ENCODE data around the gene MDK. TPM values are rescaled to one million over a fixed set of nuclear protein-coding genes. Genes with fewer than 3 reads are reported as not detected.

MDK gene
- total and polyA plus RNA-seq, 2 experiments from 2014 or later = 388 to 477 TPM

DNA sequence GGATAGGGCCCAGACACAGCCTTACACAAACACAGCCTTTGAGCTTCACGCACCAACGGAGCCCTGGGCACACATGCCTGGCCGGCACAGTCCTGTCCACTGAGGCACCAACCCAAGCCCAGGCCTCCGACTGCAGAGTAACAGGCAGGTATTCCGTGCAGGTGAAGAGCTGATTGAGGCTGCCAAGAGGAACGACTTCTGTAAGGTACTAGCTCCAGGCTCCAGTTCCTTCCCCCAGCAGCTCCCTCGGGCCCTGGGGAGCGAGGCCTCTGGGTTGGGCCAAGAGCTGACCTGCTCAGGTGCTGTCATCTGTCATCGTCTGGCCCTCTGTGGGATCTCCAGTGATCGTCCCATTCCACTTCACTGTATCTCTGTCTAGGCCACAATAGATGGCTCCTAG, 3.2 kb upstream of the MDK start:
- H3K4me1 Mint-ChIP-seq = peaks cover 16% of the 10 kb centered on the region; the same call in 2 of the 3 replicates
- peaks cover 9% of the 10 kb centered on the region for H3K27me3 Mint-ChIP-seq (ENCODE audit: insufficient read depth, low read depth, poor library complexity)
- no peak overlapping the region for H3K4me2 ChIP-seq
- H3K4me3 Mint-ChIP-seq = no peak overlapping the region
- no peak overlapping the region for H3K4me3 ChIP-seq
- H3K79me2 ChIP-seq (replicated peaks; ENCODE audit: insufficient read depth) = no peaks in the 10 kb centered on the region
- H2AFZ ChIP-seq = no peak overlapping the region
- H3K27ac Mint-ChIP-seq = no peak overlapping the region
- H4K20me1 ChIP-seq (replicated peaks; ENCODE audit: insufficient read depth) = peaks cover 3% of the 10 kb centered on the region; the same call in 1 of the 2 replicates
- no peaks in the 10 kb centered on the region for H3K9me2 ChIP-seq (ENCODE audit: insufficient read depth)
- no peaks in the 10 kb centered on the region for H3K9me3 Mint-ChIP-seq
- no peaks in the 10 kb centered on the region for H3K27me3 ChIP-seq (ENCODE audit: insufficient read depth)
- no peaks in the 10 kb centered on the region; the same call in none of the 2 replicates for H3K36me3 ChIP-seq (ENCODE audit: insufficient read depth)
- ATAC-seq (no peak), DNase-seq (ENCODE audit: low spot score) (no peak)
- TF ChIP-seq, protein P1, sequence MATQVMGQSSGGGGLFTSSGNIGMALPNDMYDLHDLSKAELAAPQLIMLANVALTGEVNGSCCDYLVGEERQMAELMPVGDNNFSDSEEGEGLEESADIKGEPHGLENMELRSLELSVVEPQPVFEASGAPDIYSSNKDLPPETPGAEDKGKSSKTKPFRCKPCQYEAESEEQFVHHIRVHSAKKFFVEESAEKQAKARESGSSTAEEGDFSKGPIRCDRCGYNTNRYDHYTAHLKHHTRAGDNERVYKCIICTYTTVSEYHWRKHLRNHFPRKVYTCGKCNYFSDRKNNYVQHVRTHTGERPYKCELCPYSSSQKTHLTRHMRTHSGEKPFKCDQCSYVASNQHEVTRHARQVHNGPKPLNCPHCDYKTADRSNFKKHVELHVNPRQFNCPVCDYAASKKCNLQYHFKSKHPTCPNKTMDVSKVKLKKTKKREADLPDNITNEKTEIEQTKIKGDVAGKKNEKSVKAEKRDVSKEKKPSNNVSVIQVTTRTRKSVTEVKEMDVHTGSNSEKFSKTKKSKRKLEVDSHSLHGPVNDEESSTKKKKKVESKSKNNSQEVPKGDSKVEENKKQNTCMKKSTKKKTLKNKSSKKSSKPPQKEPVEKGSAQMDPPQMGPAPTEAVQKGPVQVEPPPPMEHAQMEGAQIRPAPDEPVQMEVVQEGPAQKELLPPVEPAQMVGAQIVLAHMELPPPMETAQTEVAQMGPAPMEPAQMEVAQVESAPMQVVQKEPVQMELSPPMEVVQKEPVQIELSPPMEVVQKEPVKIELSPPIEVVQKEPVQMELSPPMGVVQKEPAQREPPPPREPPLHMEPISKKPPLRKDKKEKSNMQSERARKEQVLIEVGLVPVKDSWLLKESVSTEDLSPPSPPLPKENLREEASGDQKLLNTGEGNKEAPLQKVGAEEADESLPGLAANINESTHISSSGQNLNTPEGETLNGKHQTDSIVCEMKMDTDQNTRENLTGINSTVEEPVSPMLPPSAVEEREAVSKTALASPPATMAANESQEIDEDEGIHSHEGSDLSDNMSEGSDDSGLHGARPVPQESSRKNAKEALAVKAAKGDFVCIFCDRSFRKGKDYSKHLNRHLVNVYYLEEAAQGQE (IDR thresholded peaks at IDR 0.05; ENCODE audit: unreplicated experiment) = no peak
- no peak for TF ChIP-seq STAT1 (IDR thresholded peaks at IDR 0.05; ENCODE audit: unreplicated experiment)
- peaks cover 31% of the 10 kb centered on the region for H3F3A ChIP-seq (replicated peaks; ENCODE audit: low read depth)
- no peak overlapping the region for H3K27ac ChIP-seq (ENCODE audit: low read depth)
- H3K36me3 Mint-ChIP-seq (ENCODE audit: low read depth) = peaks cover 32% of the 10 kb centered on the region
- peaks cover 12% of the 10 kb centered on the region for H3K4me1 ChIP-seq (ENCODE audit: insufficient read depth)

DNA sequence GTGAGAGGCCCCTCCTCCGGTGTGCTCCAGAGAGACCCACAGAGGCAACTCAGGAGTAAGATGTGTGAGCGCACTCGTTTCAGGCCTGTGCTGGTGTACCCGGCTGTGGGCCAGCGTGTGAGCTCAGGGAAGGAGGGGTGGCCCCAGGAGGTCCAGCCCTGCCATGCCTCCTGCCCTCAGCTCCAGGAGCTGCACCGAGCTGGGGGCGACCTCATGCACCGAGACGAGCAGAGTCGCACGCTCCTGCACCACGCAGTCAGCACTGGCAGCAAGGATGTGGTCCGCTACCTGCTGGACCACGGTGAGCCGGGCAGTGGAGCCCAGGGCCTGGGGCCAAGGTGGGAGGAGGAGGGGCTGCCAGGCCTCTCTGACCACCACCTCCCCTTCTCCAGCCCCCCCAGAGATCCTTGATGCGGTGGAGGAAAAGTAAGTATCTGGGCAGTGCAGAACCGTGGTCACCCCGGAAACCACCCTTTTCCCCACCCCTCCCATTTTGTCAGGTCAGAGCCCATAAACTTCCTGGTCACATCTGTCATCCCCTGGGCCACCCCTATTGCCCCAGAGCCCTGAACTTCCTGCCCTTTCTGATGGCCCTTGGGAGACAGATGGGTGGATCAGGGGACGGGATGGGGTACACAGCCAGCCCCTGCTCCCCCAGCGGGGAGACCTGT, 2.5 kb upstream of the MDK start:
- peaks cover 9% of the 10 kb centered on the region for H3K27me3 Mint-ChIP-seq (ENCODE audit: insufficient read depth, low read depth, poor library complexity)
- Histone ChIP-seq H3K79me2 (replicated peaks; ENCODE audit: insufficient read depth) (no peaks in the 10 kb centered on the region), H3F3A (replicated peaks; ENCODE audit: low read depth) (peaks cover 35% of the 10 kb centered on the region), H2AFZ (no peak overlapping the region), H3K27me3 (ENCODE audit: insufficient read depth) (no peaks in the 10 kb centered on the region), H3K4me1 (ENCODE audit: insufficient read depth) (peaks cover 19% of the 10 kb centered on the region), H3K36me3 (ENCODE audit: insufficient read depth) (no peaks in the 10 kb centered on the region; the same call in none of the 2 replicates), H3K9me2 (ENCODE audit: insufficient read depth) (no peaks in the 10 kb centered on the region), H3K4me2 (peak overlapping the region; percentile 95), H3K27ac (ENCODE audit: low read depth) (0 out of 2 replicates have a peak overlapping the region, but pooled peaks have one; percentile 39), H3K4me3 (peak overlapping the region; percentile 92), H4K20me1 (replicated peaks; ENCODE audit: insufficient read depth) (no peaks in the 10 kb centered on the region; the same call in 1 of the 2 replicates)
- TF ChIP-seq, protein P2, sequence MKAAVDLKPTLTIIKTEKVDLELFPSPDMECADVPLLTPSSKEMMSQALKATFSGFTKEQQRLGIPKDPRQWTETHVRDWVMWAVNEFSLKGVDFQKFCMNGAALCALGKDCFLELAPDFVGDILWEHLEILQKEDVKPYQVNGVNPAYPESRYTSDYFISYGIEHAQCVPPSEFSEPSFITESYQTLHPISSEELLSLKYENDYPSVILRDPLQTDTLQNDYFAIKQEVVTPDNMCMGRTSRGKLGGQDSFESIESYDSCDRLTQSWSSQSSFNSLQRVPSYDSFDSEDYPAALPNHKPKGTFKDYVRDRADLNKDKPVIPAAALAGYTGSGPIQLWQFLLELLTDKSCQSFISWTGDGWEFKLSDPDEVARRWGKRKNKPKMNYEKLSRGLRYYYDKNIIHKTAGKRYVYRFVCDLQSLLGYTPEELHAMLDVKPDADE (IDR thresholded peaks at IDR 0.05) = no peak
- TF ChIP-seq POLR2AphosphoS5 (IDR thresholded peaks at IDR 0.05; ENCODE audit: low read depth) (no peak; the same call in 1 of the 2 replicates), STAT1 (IDR thresholded peaks at IDR 0.05; ENCODE audit: unreplicated experiment) (no peak)
- TF ChIP-seq, protein P3, sequence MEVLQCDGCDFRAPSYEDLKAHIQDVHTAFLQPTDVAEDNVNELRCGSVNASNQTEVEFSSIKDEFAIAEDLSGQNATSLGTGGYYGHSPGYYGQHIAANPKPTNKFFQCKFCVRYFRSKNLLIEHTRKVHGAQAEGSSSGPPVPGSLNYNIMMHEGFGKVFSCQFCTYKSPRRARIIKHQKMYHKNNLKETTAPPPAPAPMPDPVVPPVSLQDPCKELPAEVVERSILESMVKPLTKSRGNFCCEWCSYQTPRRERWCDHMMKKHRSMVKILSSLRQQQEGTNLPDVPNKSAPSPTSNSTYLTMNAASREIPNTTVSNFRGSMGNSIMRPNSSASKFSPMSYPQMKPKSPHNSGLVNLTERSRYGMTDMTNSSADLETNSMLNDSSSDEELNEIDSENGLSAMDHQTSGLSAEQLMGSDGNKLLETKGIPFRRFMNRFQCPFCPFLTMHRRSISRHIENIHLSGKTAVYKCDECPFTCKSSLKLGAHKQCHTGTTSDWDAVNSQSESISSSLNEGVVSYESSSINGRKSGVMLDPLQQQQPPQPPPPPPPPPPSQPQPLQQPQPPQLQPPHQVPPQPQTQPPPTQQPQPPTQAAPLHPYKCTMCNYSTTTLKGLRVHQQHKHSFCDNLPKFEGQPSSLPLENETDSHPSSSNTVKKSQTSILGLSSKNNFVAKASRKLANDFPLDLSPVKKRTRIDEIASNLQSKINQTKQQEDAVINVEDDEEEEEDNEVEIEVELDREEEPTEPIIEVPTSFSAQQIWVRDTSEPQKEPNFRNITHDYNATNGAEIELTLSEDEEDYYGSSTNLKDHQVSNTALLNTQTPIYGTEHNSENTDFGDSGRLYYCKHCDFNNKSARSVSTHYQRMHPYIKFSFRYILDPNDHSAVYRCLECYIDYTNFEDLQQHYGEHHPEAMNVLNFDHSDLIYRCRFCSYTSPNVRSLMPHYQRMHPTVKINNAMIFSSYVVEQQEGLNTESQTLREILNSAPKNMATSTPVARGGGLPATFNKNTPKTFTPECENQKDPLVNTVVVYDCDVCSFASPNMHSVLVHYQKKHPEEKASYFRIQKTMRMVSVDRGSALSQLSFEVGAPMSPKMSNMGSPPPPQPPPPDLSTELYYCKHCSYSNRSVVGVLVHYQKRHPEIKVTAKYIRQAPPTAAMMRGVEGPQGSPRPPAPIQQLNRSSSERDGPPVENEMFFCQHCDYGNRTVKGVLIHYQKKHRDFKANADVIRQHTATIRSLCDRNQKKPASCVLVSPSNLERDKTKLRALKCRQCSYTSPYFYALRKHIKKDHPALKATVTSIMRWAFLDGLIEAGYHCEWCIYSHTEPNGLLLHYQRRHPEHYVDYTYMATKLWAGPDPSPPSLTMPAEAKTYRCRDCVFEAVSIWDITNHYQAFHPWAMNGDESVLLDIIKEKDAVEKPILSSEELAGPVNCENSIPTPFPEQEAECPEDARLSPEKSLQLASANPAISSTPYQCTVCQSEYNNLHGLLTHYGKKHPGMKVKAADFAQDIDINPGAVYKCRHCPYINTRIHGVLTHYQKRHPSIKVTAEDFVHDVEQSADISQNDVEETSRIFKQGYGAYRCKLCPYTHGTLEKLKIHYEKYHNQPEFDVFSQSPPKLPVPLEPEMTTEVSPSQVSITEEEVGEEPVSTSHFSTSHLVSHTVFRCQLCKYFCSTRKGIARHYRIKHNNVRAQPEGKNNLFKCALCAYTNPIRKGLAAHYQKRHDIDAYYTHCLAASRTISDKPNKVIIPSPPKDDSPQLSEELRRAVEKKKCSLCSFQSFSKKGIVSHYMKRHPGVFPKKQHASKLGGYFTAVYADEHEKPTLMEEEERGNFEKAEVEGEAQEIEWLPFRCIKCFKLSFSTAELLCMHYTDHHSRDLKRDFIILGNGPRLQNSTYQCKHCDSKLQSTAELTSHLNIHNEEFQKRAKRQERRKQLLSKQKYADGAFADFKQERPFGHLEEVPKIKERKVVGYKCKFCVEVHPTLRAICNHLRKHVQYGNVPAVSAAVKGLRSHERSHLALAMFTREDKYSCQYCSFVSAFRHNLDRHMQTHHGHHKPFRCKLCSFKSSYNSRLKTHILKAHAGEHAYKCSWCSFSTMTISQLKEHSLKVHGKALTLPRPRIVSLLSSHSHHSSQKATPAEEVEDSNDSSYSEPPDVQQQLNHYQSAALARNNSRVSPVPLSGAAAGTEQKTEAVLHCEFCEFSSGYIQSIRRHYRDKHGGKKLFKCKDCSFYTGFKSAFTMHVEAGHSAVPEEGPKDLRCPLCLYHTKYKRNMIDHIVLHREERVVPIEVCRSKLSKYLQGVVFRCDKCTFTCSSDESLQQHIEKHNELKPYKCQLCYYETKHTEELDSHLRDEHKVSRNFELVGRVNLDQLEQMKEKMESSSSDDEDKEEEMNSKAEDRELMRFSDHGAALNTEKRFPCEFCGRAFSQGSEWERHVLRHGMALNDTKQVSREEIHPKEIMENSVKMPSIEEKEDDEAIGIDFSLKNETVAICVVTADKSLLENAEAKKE (CRISPR knock-in tag; IDR thresholded peaks at IDR 0.05) = no peak
- TF ChIP-seq, protein P1 (IDR thresholded peaks at IDR 0.05; ENCODE audit: unreplicated experiment) = no peak
- peaks cover 35% of the 10 kb centered on the region for H3K36me3 Mint-ChIP-seq (ENCODE audit: low read depth)
- no peak overlapping the region; the same call in 1 of the 2 replicates for H3K27ac Mint-ChIP-seq
- no peak for ATAC-seq
- H3K4me3 Mint-ChIP-seq = peak overlapping the region; percentile 68
- DNase-seq (ENCODE audit: low spot score) = no peak
- H3K4me1 Mint-ChIP-seq = peaks cover 22% of the 10 kb centered on the region
- no peaks in the 10 kb centered on the region for H3K9me3 Mint-ChIP-seq

Data from GM23338 (cell line).